ENCODE measurements around the gene NOL8.

DNA sequence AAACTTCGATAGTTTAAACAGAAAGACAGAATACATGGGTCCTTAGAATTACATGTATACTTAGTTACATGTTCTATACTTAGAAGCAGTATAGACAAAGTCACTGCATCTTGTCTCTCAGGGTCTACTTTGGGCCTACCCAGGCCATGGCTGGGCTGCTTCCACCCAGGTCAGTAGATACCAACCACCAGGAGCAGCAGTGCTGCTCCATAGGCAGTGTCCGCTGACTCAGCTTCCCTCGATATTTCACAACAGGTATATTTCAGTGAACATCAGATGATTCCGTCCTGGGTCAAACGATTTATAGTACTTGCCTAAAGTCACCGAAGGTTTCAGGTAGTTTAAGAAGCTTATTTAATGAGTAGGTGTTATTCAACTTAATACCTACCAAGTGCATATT, 49.6 kb downstream of the NOL8 start:
- TF ChIP-seq, protein P1, sequence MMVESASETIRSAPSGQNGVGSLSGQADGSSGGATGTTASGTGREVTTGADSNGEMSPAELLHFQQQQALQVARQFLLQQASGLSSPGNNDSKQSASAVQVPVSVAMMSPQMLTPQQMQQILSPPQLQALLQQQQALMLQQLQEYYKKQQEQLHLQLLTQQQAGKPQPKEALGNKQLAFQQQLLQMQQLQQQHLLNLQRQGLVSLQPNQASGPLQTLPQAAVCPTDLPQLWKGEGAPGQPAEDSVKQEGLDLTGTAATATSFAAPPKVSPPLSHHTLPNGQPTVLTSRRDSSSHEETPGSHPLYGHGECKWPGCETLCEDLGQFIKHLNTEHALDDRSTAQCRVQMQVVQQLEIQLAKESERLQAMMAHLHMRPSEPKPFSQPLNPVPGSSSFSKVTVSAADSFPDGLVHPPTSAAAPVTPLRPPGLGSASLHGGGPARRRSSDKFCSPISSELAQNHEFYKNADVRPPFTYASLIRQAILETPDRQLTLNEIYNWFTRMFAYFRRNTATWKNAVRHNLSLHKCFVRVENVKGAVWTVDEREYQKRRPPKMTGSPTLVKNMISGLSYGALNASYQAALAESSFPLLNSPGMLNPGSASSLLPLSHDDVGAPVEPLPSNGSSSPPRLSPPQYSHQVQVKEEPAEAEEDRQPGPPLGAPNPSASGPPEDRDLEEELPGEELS (CRISPR knock-in tag; IDR thresholded peaks at IDR 0.05), result no peak
- TF ChIP-seq, protein P2, sequence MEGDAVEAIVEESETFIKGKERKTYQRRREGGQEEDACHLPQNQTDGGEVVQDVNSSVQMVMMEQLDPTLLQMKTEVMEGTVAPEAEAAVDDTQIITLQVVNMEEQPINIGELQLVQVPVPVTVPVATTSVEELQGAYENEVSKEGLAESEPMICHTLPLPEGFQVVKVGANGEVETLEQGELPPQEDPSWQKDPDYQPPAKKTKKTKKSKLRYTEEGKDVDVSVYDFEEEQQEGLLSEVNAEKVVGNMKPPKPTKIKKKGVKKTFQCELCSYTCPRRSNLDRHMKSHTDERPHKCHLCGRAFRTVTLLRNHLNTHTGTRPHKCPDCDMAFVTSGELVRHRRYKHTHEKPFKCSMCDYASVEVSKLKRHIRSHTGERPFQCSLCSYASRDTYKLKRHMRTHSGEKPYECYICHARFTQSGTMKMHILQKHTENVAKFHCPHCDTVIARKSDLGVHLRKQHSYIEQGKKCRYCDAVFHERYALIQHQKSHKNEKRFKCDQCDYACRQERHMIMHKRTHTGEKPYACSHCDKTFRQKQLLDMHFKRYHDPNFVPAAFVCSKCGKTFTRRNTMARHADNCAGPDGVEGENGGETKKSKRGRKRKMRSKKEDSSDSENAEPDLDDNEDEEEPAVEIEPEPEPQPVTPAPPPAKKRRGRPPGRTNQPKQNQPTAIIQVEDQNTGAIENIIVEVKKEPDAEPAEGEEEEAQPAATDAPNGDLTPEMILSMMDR (IDR thresholded peaks at IDR 0.05), result no peak
- TF ChIP-seq ESRRA (CRISPR knock-in tag; IDR thresholded peaks at IDR 0.05; ENCODE audit: borderline replicate concordance), result no peak
- no peak for TF ChIP-seq RORB (CRISPR knock-in tag; IDR thresholded peaks at IDR 0.05)
- TF ChIP-seq, protein P3, sequence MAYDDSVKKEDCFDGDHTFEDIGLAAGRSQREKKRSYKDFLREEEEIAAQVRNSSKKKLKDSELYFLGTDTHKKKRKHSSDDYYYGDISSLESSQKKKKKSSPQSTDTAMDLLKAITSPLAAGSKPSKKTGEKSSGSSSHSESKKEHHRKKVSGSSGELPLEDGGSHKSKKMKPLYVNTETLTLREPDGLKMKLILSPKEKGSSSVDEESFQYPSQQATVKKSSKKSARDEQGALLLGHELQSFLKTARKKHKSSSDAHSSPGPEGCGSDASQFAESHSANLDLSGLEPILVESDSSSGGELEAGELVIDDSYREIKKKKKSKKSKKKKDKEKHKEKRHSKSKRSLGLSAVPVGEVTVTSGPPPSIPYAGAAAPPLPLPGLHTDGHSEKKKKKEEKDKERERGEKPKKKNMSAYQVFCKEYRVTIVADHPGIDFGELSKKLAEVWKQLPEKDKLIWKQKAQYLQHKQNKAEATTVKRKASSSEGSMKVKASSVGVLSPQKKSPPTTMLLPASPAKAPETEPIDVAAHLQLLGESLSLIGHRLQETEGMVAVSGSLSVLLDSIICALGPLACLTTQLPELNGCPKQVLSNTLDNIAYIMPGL (CRISPR knock-in tag; IDR thresholded peaks at IDR 0.05), result no peak
- TF ChIP-seq, protein P4, sequence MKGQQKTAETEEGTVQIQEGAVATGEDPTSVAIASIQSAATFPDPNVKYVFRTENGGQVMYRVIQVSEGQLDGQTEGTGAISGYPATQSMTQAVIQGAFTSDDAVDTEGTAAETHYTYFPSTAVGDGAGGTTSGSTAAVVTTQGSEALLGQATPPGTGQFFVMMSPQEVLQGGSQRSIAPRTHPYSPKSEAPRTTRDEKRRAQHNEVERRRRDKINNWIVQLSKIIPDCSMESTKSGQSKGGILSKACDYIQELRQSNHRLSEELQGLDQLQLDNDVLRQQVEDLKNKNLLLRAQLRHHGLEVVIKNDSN (CRISPR knock-in tag; IDR thresholded peaks at IDR 0.05), result no peak
- no peak for TF ChIP-seq JUN (CRISPR knock-in tag; IDR thresholded peaks at IDR 0.05)
- TF ChIP-seq, protein P5, sequence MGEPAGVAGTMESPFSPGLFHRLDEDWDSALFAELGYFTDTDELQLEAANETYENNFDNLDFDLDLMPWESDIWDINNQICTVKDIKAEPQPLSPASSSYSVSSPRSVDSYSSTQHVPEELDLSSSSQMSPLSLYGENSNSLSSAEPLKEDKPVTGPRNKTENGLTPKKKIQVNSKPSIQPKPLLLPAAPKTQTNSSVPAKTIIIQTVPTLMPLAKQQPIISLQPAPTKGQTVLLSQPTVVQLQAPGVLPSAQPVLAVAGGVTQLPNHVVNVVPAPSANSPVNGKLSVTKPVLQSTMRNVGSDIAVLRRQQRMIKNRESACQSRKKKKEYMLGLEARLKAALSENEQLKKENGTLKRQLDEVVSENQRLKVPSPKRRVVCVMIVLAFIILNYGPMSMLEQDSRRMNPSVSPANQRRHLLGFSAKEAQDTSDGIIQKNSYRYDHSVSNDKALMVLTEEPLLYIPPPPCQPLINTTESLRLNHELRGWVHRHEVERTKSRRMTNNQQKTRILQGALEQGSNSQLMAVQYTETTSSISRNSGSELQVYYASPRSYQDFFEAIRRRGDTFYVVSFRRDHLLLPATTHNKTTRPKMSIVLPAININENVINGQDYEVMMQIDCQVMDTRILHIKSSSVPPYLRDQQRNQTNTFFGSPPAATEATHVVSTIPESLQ (CRISPR knock-in tag; IDR thresholded peaks at IDR 0.05), result no peak
- TF ChIP-seq, protein P6, sequence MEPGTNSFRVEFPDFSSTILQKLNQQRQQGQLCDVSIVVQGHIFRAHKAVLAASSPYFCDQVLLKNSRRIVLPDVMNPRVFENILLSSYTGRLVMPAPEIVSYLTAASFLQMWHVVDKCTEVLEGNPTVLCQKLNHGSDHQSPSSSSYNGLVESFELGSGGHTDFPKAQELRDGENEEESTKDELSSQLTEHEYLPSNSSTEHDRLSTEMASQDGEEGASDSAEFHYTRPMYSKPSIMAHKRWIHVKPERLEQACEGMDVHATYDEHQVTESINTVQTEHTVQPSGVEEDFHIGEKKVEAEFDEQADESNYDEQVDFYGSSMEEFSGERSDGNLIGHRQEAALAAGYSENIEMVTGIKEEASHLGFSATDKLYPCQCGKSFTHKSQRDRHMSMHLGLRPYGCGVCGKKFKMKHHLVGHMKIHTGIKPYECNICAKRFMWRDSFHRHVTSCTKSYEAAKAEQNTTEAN (CRISPR knock-in tag; IDR thresholded peaks at IDR 0.05), result no peak
- no peak for TF ChIP-seq CBFB (CRISPR knock-in tag; IDR thresholded peaks at IDR 0.05; ENCODE audit: low read depth)
- TF ChIP-seq, protein P7, sequence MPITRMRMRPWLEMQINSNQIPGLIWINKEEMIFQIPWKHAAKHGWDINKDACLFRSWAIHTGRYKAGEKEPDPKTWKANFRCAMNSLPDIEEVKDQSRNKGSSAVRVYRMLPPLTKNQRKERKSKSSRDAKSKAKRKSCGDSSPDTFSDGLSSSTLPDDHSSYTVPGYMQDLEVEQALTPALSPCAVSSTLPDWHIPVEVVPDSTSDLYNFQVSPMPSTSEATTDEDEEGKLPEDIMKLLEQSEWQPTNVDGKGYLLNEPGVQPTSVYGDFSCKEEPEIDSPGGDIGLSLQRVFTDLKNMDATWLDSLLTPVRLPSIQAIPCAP (CRISPR knock-in tag; IDR thresholded peaks at IDR 0.05), result no peak
- TF ChIP-seq, protein P8, sequence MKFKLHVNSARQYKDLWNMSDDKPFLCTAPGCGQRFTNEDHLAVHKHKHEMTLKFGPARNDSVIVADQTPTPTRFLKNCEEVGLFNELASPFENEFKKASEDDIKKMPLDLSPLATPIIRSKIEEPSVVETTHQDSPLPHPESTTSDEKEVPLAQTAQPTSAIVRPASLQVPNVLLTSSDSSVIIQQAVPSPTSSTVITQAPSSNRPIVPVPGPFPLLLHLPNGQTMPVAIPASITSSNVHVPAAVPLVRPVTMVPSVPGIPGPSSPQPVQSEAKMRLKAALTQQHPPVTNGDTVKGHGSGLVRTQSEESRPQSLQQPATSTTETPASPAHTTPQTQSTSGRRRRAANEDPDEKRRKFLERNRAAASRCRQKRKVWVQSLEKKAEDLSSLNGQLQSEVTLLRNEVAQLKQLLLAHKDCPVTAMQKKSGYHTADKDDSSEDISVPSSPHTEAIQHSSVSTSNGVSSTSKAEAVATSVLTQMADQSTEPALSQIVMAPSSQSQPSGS (CRISPR knock-in tag; IDR thresholded peaks at IDR 0.05; ENCODE audit: borderline replicate concordance, low read depth), result no peak
- TF ChIP-seq NFE2L1 (CRISPR knock-in tag; IDR thresholded peaks at IDR 0.05), result no peak
- TF ChIP-seq MYBL2 (CRISPR knock-in tag; IDR thresholded peaks at IDR 0.05), result no peak
